Globus pallidus (tissue), 1 donor: Measurements from ENCODE around the gene FXYD3.

ENCODE experiments used
- DNase-seq: peaks from one replicate; pipeline ENCODE4 v3.0.0-alpha.2; 2015; ENCODE audit warnings: low spot score

Gene FXYD3

GRCh38 chr19:35115177-35115951 lies at the start of gene FXYD3:
Gene FXYD3, plus strand, starts transcription at chr19:35115823. Its CDS starts 3,554 bp downstream, at chr19:35119377.
- DNase-seq, result peak; percentile 96

- no peak for DNase-seq
These were observed 49.5 kb upstream of the FXYD3 start for GRCh38 chr19:35066121-35066520.

- DNase-seq, result peak; percentile 87
These were observed 48.7 kb upstream of the FXYD3 start for GRCh38 chr19:35066691-35067563.

GRCh38 chr19:35068941-35069634 lies 46.5 kb upstream of the FXYD3 start:
- DNase-seq, result no peak

- DNase-seq, result no peak
These were observed 45.9 kb upstream of the FXYD3 start for GRCh38 chr19:35069696-35070095.

- DNase-seq, result no peak
These were observed 45.2 kb upstream of the FXYD3 start for GRCh38 chr19:35070471-35070870.

GRCh38 chr19:35073516-35073915 lies 42.1 kb upstream of the FXYD3 start:
- no peak for DNase-seq

- no peak for DNase-seq
These were observed 41.7 kb upstream of the FXYD3 start for GRCh38 chr19:35073941-35074340.

- DNase-seq, result no peak
These were observed 41.0 kb upstream of the FXYD3 start for GRCh38 chr19:35074426-35075201.

- DNase-seq, result no peak
These were observed 40.2 kb upstream of the FXYD3 start for GRCh38 chr19:35075202-35076025.

- no peak for DNase-seq
These were observed 39.6 kb upstream of the FXYD3 start for GRCh38 chr19:35076026-35076370.

GRCh38 chr19:35076657-35077056 lies 39.0 kb upstream of the FXYD3 start:
- no peak for DNase-seq

GRCh38 chr19:35077411-35078223 lies 38.0 kb upstream of the FXYD3 start:
- DNase-seq, result no peak

GRCh38 chr19:35079826-35080225 lies 35.8 kb upstream of the FXYD3 start:
- DNase-seq, result no peak

- no peak for DNase-seq
These were observed 34.9 kb upstream of the FXYD3 start for GRCh38 chr19:35080613-35081170.

GRCh38 chr19:35081201-35081600 lies 34.4 kb upstream of the FXYD3 start:
- DNase-seq, result no peak

GRCh38 chr19:35083691-35084508 lies 31.7 kb upstream of the FXYD3 start:
- DNase-seq, result no peak

GRCh38 chr19:35084509-35084762 lies 31.2 kb upstream of the FXYD3 start:
- DNase-seq, result no peak

GRCh38 chr19:35085947-35086346 lies 29.7 kb upstream of the FXYD3 start:
- DNase-seq, result no peak
